Neural cell (in vitro differentiated cells): Measurements from ENCODE around the gene MED20. TPM values are rescaled to one million over a fixed set of nuclear protein-coding genes. Genes with fewer than 3 reads are reported as not detected.
"Not testable (repeated sequence)": the region's sequence is repeated elsewhere in the genome, so short reads cannot be mapped to it uniquely, and the experiment has no call there.

Source experiments
- H2AFZ ChIP-seq: fragments of 200-600, 300-800 bp; sonication (generic), shearing (Covaris generic); 2 replicates; pipeline ENCODE4 v1.6.0; 2014; ENCODE audit warnings: low read depth, mild to moderate bottlenecking, antibody characterized with exemption, low read length, moderate library complexity
- H3F3A ChIP-seq: fragments of 200-600 bp; shearing (Covaris generic); 2 replicates; pipeline ENCODE4 v1.6.1; 2016; ENCODE audit warnings: mild to moderate bottlenecking, moderate library complexity, mixed read lengths, antibody characterized with exemption, low read length; ENCODE audit not compliant: insufficient read depth, poor library complexity, severe bottlenecking
- H3K27ac ChIP-seq: fragments of 200-600, 300-800 bp; sonication (generic), shearing (Covaris generic); 2 replicates; pipeline ENCODE4 v1.5.1; 2014; ENCODE audit warnings: mild to moderate bottlenecking, low read length, moderate library complexity
- H3K27me3 ChIP-seq: fragments of 300-800, 200-600 bp; sonication (generic), shearing (Covaris generic); 2 replicates; pipeline ENCODE4 v1.6.0; 2014; ENCODE audit warnings: mild to moderate bottlenecking, low read depth, low read length, moderate library complexity; ENCODE audit not compliant: insufficient read depth
- H3K36me3 ChIP-seq: fragments of 300-800, 200-600 bp; sonication (generic), shearing (Covaris generic); 2 replicates; pipeline ENCODE4 v1.5.1; 2014; ENCODE audit warnings: mild to moderate bottlenecking, antibody characterized with exemption, low read length, moderate library complexity; ENCODE audit not compliant: insufficient read depth
- H3K4me2 ChIP-seq: fragments of 300-800, 200-600 bp; sonication (generic), shearing (Covaris generic); 2 replicates; pipeline ENCODE4 v1.6.0; 2014; ENCODE audit warnings: mild to moderate bottlenecking, low read length
- H3K4me3 ChIP-seq: fragments of 300-800, 200-600 bp; sonication (generic), shearing (Covaris generic); 2 replicates; pipeline ENCODE4 v1.5.1; 2014; ENCODE audit warnings: mild to moderate bottlenecking, low read length, moderate library complexity
- H3K79me2 ChIP-seq: fragments of 200-600 bp; shearing (Covaris generic); replicated peaks from 2 replicates; pipeline ENCODE4 v1.6.0; 2014; ENCODE audit warnings: mild to moderate bottlenecking, low read length, moderate library complexity; ENCODE audit not compliant: insufficient read depth
- H3K9ac ChIP-seq: fragments of 300-800, 200-600 bp; sonication (generic), shearing (Covaris generic); 2 replicates; pipeline ENCODE4 v1.6.1; 2016; ENCODE audit warnings: mild to moderate bottlenecking, low read length, mixed read lengths
- H3K9me2 ChIP-seq: fragments of 200-600 bp; shearing (Covaris generic); 2 replicates; pipeline ENCODE4 v1.6.1; 2016; ENCODE audit warnings: mild to moderate bottlenecking, low read length, mixed read lengths; ENCODE audit not compliant: insufficient read depth
- H3K9me3 ChIP-seq: fragments of 200-600, 300-800 bp; sonication (generic), shearing (Covaris generic); 2 replicates; pipeline ENCODE4 v1.6.1; 2016; ENCODE audit warnings: mild to moderate bottlenecking, mixed run types, low read length, moderate library complexity, mixed read lengths
- H4K20me1 ChIP-seq: fragments of 200-600 bp; shearing (Covaris generic); 2 replicates; pipeline ENCODE4 v1.6.1; 2016; ENCODE audit warnings: mild to moderate bottlenecking, mixed run types; ENCODE audit not compliant: insufficient read depth
- CTCF ChIP-seq: fragments of 450-650 bp; IDR thresholded peaks from 2 replicates; pipeline ENCODE4 v1.5.1; 2014; ENCODE audit warnings: antibody characterized with exemption, mild to moderate bottlenecking, moderate library complexity; ENCODE audit not compliant: poor library complexity, severe bottlenecking
- EP300 ChIP-seq: fragments of 450-650 bp; conservative IDR thresholded peaks from 2 replicates; pipeline ENCODE4 v1.6.1; 2014; ENCODE audit warnings: antibody characterized with exemption, mild to moderate bottlenecking, moderate library complexity; ENCODE audit not compliant: poor library complexity, severe bottlenecking
- EZH2 ChIP-seq: fragments of 200-600, 300-800 bp; shearing (Covaris generic), sonication (generic); IDR thresholded peaks from 2 replicates; pipeline ENCODE4 v1.6.1; 2014; ENCODE audit warnings: antibody characterized with exemption, low read length, borderline replicate concordance, mild to moderate bottlenecking; ENCODE audit not compliant: insufficient read depth, poor library complexity, severe bottlenecking
- MXI1 ChIP-seq: fragments of 450-650 bp; conservative IDR thresholded peaks from 2 replicates; pipeline ENCODE4 v1.6.1; 2014; ENCODE audit warnings: antibody characterized with exemption, mild to moderate bottlenecking; ENCODE audit not compliant: poor library complexity, severe bottlenecking
- POLR2AphosphoS5 ChIP-seq: IDR thresholded peaks from 2 replicates; pipeline ENCODE4 v1.6.1; 2012
- RAD21 ChIP-seq: fragments of 450-650 bp; conservative IDR thresholded peaks from 2 replicates; pipeline ENCODE4 v1.6.1; 2014; ENCODE audit warnings: antibody characterized with exemption, mild to moderate bottlenecking, moderate library complexity
- REST ChIP-seq: IDR thresholded peaks from 2 replicates; pipeline ENCODE4 v1.6.1; 2012; ENCODE audit warnings: borderline replicate concordance
- SMC3 ChIP-seq: fragments of 450-650 bp; conservative IDR thresholded peaks from 2 replicates; pipeline ENCODE4 v1.6.1; 2014; ENCODE audit warnings: antibody characterized with exemption, mild to moderate bottlenecking, moderate library complexity; ENCODE audit not compliant: poor library complexity
- TAF1 ChIP-seq: IDR thresholded peaks from 2 replicates; pipeline ENCODE4 v1.6.1; 2012; ENCODE audit warnings: low read depth
- polyA plus RNA-seq: library from polyadenylated mRNA; depleted of rRNA; stranded (reverse); fragments of >200 nt; gene quantifications from 2 replicates; pipeline ENCODE4 v1.2.3, GENCODE V29; 2014

MED20 gene
- polyA plus RNA-seq, 1 donor from 2014 or later: 21.2 TPM

- H3K79me2 ChIP-seq: no peaks in the 10 kb centered on the region
- no peaks in the 10 kb centered on the region for H3F3A ChIP-seq
Measured at GRCh38 chr6:41943456-41943855, 22.5 kb upstream of the MED20 start.

GRCh38 chr6:41942882-41943281, 21.9 kb upstream of the MED20 start:
- not testable (repeated sequence) for H3K9me3 ChIP-seq, H3K79me2 ChIP-seq, H3K4me2 ChIP-seq, H3K27me3 ChIP-seq, H3K36me3 ChIP-seq, H2AFZ ChIP-seq, H3K4me3 ChIP-seq, H3K27ac ChIP-seq, H3F3A ChIP-seq, H4K20me1 ChIP-seq, H3K9ac ChIP-seq, H3K9me2 ChIP-seq

More at GRCh38 chr6:41943456-41943855, 22.5 kb upstream of the MED20 start:
- no peaks in the 10 kb centered on the region for H4K20me1 ChIP-seq
- no peak for TF ChIP-seq TAF1
- TF ChIP-seq CTCF: no peak
- no peak for TF ChIP-seq SMC3
- no peak for TF ChIP-seq EZH2
- TF ChIP-seq POLR2AphosphoS5: no peak
- no peak for TF ChIP-seq MXI1
- no peak for TF ChIP-seq REST
- TF ChIP-seq EP300: no peak
- TF ChIP-seq RAD21: no peak
- no peaks in the 10 kb centered on the region for H3K9me2 ChIP-seq
- no peaks in the 10 kb centered on the region for H3K9me3 ChIP-seq
- no peak overlapping the region for H2AFZ ChIP-seq
- no peak overlapping the region for H3K9ac ChIP-seq
- H3K4me2 ChIP-seq: no peak overlapping the region
- no peaks in the 10 kb centered on the region for H3K36me3 ChIP-seq
- no peak overlapping the region for H3K27ac ChIP-seq
- H3K4me3 ChIP-seq: no peak overlapping the region
- H3K27me3 ChIP-seq: no peaks in the 10 kb centered on the region

GRCh38 chr6:41942067-41942851, 21.3 kb upstream of the MED20 start:
- H3K79me2 ChIP-seq: no peaks in the 10 kb centered on the region
- H3K9me3 ChIP-seq: no peaks in the 10 kb centered on the region
- H2AFZ ChIP-seq: peak overlapping the region; percentile 53
- H3K36me3 ChIP-seq: no peaks in the 10 kb centered on the region
- no peaks in the 10 kb centered on the region for H3K27me3 ChIP-seq
- no peak overlapping the region for H3K27ac ChIP-seq
- H3K4me3 ChIP-seq: peak overlapping the region; percentile 80
- TF ChIP-seq EP300: no peak
- TF ChIP-seq REST: no peak
- TF ChIP-seq SMC3: no peak
- TF ChIP-seq POLR2AphosphoS5: no peak
- TF ChIP-seq EZH2: no peak
- TF ChIP-seq MXI1: no peak
- peak overlapping the region; percentile 70 for H3K9ac ChIP-seq
- H4K20me1 ChIP-seq: no peaks in the 10 kb centered on the region
- no peaks in the 10 kb centered on the region for H3K9me2 ChIP-seq
- H3F3A ChIP-seq: no peaks in the 10 kb centered on the region
- H3K4me2 ChIP-seq: peak overlapping the region; percentile 46
